K562 (cell line): ENCODE data around the gene TDRD10. TPM values are rescaled to one million over a fixed set of nuclear protein-coding genes. Genes with fewer than 3 reads are reported as not detected.

ENCODE experiments used
- ATF1 ChIP-seq, 2 experiments: fragments of 450-650 bp in 1 of 2; IDR thresholded peaks; 2 replicates each; pipeline ENCODE4 v1.6.1; 2016; ENCODE audit warnings: missing compliant biosample characterization in 1 of 2, missing genetic modification characterization in 1 of 2
- CBFA2T3 ChIP-seq: fragments of 450-650 bp; IDR thresholded peaks from 2 replicates; pipeline ENCODE4 v1.6.1; 2017
- CHD4 ChIP-seq: fragments of 200-600 bp; sonication (generic); IDR thresholded peaks from 3 replicates; pipeline ENCODE4 v1.6.1; 2012; ENCODE audit warnings: low read depth, mild to moderate bottlenecking, mixed read lengths, low read length, inconsistent platforms; ENCODE audit not compliant: insufficient read depth, insufficient replicate concordance, poor library complexity, severe bottlenecking
- ESRRB ChIP-seq: fragments of 250-450 bp; sonication (Bioruptor Pico); IDR thresholded peaks from 2 replicates; pipeline ENCODE4 v1.5.0; 2020; ENCODE audit warnings: mild to moderate bottlenecking, moderate library complexity, borderline replicate concordance
- FOXM1 ChIP-seq, 2 experiments: fragments of 450-650 bp in 1 of 2; sonication (generic) in 1 of 2; formaldehyde crosslinking in 1 of 2; IDR thresholded peaks; 2 replicates each; pipeline versions ENCODE4 v1.6.1 to v1.9.0; 2017 to 2022; ENCODE audit warnings: low read depth in 2 of 2, mild to moderate bottlenecking in 2 of 2, missing genetic modification reagents in 1 of 2, moderate library complexity in 1 of 2
- FOXO4 ChIP-seq: fragments of 450-650 bp; formaldehyde crosslinking; IDR thresholded peaks from 2 replicates; pipeline ENCODE4 v1.4.0; 2020; ENCODE audit warnings: mild to moderate bottlenecking, moderate library complexity
- GABPA ChIP-seq: fragments of 200-800 bp; sonication (Bioruptor generic); conservative IDR thresholded peaks from 2 replicates; pipeline ENCODE4 v1.6.1; 2016; ENCODE audit warnings: low read depth, missing genetic modification characterization, missing compliant biosample characterization
- GTF2F1 ChIP-seq: IDR thresholded peaks from 2 replicates; pipeline ENCODE4 v1.6.1; 2011; ENCODE audit warnings: low read depth, low read length, improper control_type of control experiment
- HDAC3 ChIP-seq: fragments of 450-650 bp; IDR thresholded peaks from 2 replicates; pipeline ENCODE4 v1.6.1; 2018; ENCODE audit warnings: borderline replicate concordance, mild to moderate bottlenecking, moderate library complexity; ENCODE audit not compliant: partially characterized antibody
- HDAC6 ChIP-seq: IDR thresholded peaks from 2 replicates; pipeline ENCODE4 v1.6.1; 2012; ENCODE audit warnings: low read depth, mild to moderate bottlenecking, control low read depth, inconsistent platforms, low read length, moderate library complexity
- MCM3 ChIP-seq: fragments of 450-650 bp; IDR thresholded peaks from 2 replicates; pipeline ENCODE4 v1.6.1; 2016
- NCOA1 ChIP-seq: fragments of 450-650 bp; IDR thresholded peaks from 2 replicates; pipeline ENCODE4 v1.6.1; 2016; ENCODE audit warnings: low read depth
- NR2C1 ChIP-seq, 2 experiments: fragments of 450-650 bp; IDR thresholded peaks; 2 replicates each; pipeline ENCODE4 v1.6.1; 2017; ENCODE audit warnings: mild to moderate bottlenecking in 2 of 2, antibody characterized with exemption in 1 of 2, inconsistent platforms in 1 of 2, missing compliant biosample characterization in 1 of 2, missing genetic modification characterization in 1 of 2
- PBX2 ChIP-seq, 2 experiments: IDR thresholded peaks in 1 of 2; conservative IDR thresholded peaks in 1 of 2; 2 replicates each; pipeline ENCODE4 v1.6.1; 2016; ENCODE audit warnings: low read depth in 2 of 2, mild to moderate bottlenecking in 1 of 2, missing compliant biosample characterization in 1 of 2, missing genetic modification characterization in 1 of 2, moderate library complexity in 1 of 2
- RCOR1 ChIP-seq, 2 experiments: IDR thresholded peaks; 2 replicates each; pipeline ENCODE4 v1.6.1; 2012; ENCODE audit warnings: low read depth in 2 of 2, low read length in 2 of 2, borderline replicate concordance in 1 of 2, improper control_type of control experiment in 1 of 2
- YBX1 ChIP-seq: fragments of 450-650 bp; IDR thresholded peaks from 2 replicates; pipeline ENCODE4 v1.7.1; 2016; ENCODE audit warnings: mild to moderate bottlenecking
- ZMIZ1 ChIP-seq, 2 experiments: fragments of 150-350 bp in 1 of 2; IDR thresholded peaks; 2 replicates each; pipeline ENCODE4 v1.6.1; 2012 to 2016; ENCODE audit warnings: low read depth in 2 of 2, low read length in 2 of 2, mild to moderate bottlenecking in 1 of 2, moderate library complexity in 1 of 2
- ZNF12 ChIP-seq: sonication (generic); formaldehyde crosslinking; IDR thresholded peaks from 2 replicates; pipeline ENCODE4 v1.4.0; 2020; ENCODE audit warnings: mild to moderate bottlenecking, missing genetic modification reagents
- ZNF134 ChIP-seq: fragments of 250-450 bp; sonication (Bioruptor Pico); conservative IDR thresholded peaks from 2 replicates; pipeline ENCODE4 v1.4.0; 2020
- polyA plus RNA-seq, 8 experiments: library from polyadenylated mRNA; depleted of rRNA in 4 of 8; stranded (reverse) in 5 of 8; unstranded in 3 of 8; fragments of >200 nt; fragmentation: Nextera tagmentation in 2 of 8; fragmentation: Illumina TruSeq in 1 of 8; extraction: Ambion mirVana in 2 of 8; extraction: Trizol in 1 of 8; gene quantifications; 2 replicates each; pipeline versions ENCODE4 v1.2.1 to v1.2.3, GENCODE V29; 2011 to 2014; ENCODE audit warnings: inconsistent platforms in 1 of 8, missing spikeins in 1 of 8
- total RNA-seq, 7 experiments: library from RNA; depleted of rRNA in 6 of 7; stranded (reverse); fragments of >200 nt in 6 of 7; fragmentation: Illumina TruSeq in 2 of 7; extraction: Trizol in 2 of 7; gene quantifications; 2 replicates each; pipeline versions ENCODE4 v1.2.1 to v1.2.3, GENCODE V29; 2011 to 2021; ENCODE audit warnings: low replicate concordance in 1 of 7

TDRD10 gene
- total and polyA plus RNA-seq, 9 of the 15 experiments (the other 6 are each of a cell fraction or from before 2014, with no cell fraction given), result not detected

GRCh38 chr1:154497026-154497806 lies 4.8 kb upstream of the TDRD10 start (continued):
- TF ChIP-seq PBX2 (CRISPR knock-in tag; IDR thresholded peaks at IDR 0.05; ENCODE audit: low read depth), result no peak
- TF ChIP-seq PBX2 (tag; conservative IDR thresholded peaks at IDR 0.05; ENCODE audit: low read depth), result peak; percentile 38; the same call in 1 of the 2 replicates
- no peak for TF ChIP-seq ZNF12
- no peak for TF ChIP-seq CHD4
- peak; percentile 42; the same call in 1 of the 2 replicates for TF ChIP-seq FOXM1 (IDR thresholded peaks at IDR 0.05; ENCODE audit: low read depth)
- TF ChIP-seq FOXM1 (CRISPR knock-in tag; IDR thresholded peaks at IDR 0.05; ENCODE audit: low read depth), result no peak
- TF ChIP-seq ZNF134 (CRISPR knock-in tag), result no peak
- TF ChIP-seq GABPA, result peak; percentile 57
- TF ChIP-seq CBFA2T3, result peak; percentile 93
- no peak for TF ChIP-seq HDAC6
- TF ChIP-seq YBX1, result no peak
- no peak for TF ChIP-seq ESRRB
- peak; percentile 81 for TF ChIP-seq NR2C1 (IDR thresholded peaks at IDR 0.05)
- peak; percentile 91 for TF ChIP-seq NR2C1 (tag; IDR thresholded peaks at IDR 0.05)
- TF ChIP-seq ZMIZ1 (IDR thresholded peaks at IDR 0.05; ENCODE audit: low read depth in 2 of 2, low read length in 2 of 2), result peak in 1 of 2 experiments; percentile 60; a peak in 1 of 4 replicates
- TF ChIP-seq NCOA1, result no peak
- no peak for TF ChIP-seq ATF1 (CRISPR knock-in tag; IDR thresholded peaks at IDR 0.05)
- TF ChIP-seq ATF1 (tag; IDR thresholded peaks at IDR 0.05), result peak; percentile 44
- TF ChIP-seq GTF2F1, result no peak
- TF ChIP-seq RCOR1 (IDR thresholded peaks at IDR 0.05; ENCODE audit: borderline replicate concordance in 1 of 2, low read depth in 2 of 2, low read length in 2 of 2), result peak; percentile 85 to 99
- TF ChIP-seq MCM3, result no peak
- peak; percentile 51 for TF ChIP-seq HDAC3
- TF ChIP-seq FOXO4 (CRISPR knock-in tag), result no peak
